ENCODE data around the gene ENGASE. TPM values are rescaled to one million over a fixed set of nuclear protein-coding genes. Genes with fewer than 3 reads are reported as not detected.

The ENGASE gene
- total RNA-seq, 1 donor from 2014 or later, result 51.5 TPM

- TF ChIP-seq CTCF (IDR thresholded peaks at IDR 0.05; ENCODE audit: partially characterized antibody, unreplicated experiment), result no peak
- Mint-ChIP-seq H3K27me3 (ENCODE audit: unreplicated experiment) (peaks cover 15% of the 10 kb centered on the region), H3K4me3 (ENCODE audit: unreplicated experiment) (no peak overlapping the region), H3K36me3 (ENCODE audit: unreplicated experiment) (peaks cover 6% of the 10 kb centered on the region), H3K4me1 (ENCODE audit: low read depth, unreplicated experiment) (peaks cover 7% of the 10 kb centered on the region), H3K9me3 (ENCODE audit: unreplicated experiment) (peaks cover 20% of the 10 kb centered on the region), H3K27ac (ENCODE audit: unreplicated experiment) (no peak overlapping the region)
- no peak for DNase-seq
Measured at GRCh38 chr17:79131701-79132100, 57.1 kb downstream of the ENGASE start.

GRCh38 chr17:79132271-79133064 is 57.8 kb downstream of the ENGASE start:
- H3K4me1 Mint-ChIP-seq (ENCODE audit: low read depth, unreplicated experiment), result peaks cover 2% of the 10 kb centered on the region
- TF ChIP-seq CTCF (IDR thresholded peaks at IDR 0.05; ENCODE audit: partially characterized antibody, unreplicated experiment), result no peak
- H3K4me3 Mint-ChIP-seq (ENCODE audit: unreplicated experiment), result no peak overlapping the region
- peaks cover 18% of the 10 kb centered on the region for H3K9me3 Mint-ChIP-seq (ENCODE audit: unreplicated experiment)
- DNase-seq, result no peak
- H3K36me3 Mint-ChIP-seq (ENCODE audit: unreplicated experiment), result peaks cover 11% of the 10 kb centered on the region
- no peak overlapping the region for H3K27ac Mint-ChIP-seq (ENCODE audit: unreplicated experiment)
- H3K27me3 Mint-ChIP-seq (ENCODE audit: unreplicated experiment), result peaks cover 19% of the 10 kb centered on the region

- H3K9me3 Mint-ChIP-seq (ENCODE audit: unreplicated experiment), result peaks cover 25% of the 10 kb centered on the region
- H3K27me3 Mint-ChIP-seq (ENCODE audit: unreplicated experiment), result peaks cover 18% of the 10 kb centered on the region
- DNase-seq, result no peak
- H3K4me3 Mint-ChIP-seq (ENCODE audit: unreplicated experiment), result peak overlapping the region; percentile 64
- no peak for TF ChIP-seq CTCF (IDR thresholded peaks at IDR 0.05; ENCODE audit: partially characterized antibody, unreplicated experiment)
- peaks cover 11% of the 10 kb centered on the region for H3K36me3 Mint-ChIP-seq (ENCODE audit: unreplicated experiment)
- H3K27ac Mint-ChIP-seq (ENCODE audit: unreplicated experiment), result no peak overlapping the region
- H3K4me1 Mint-ChIP-seq (ENCODE audit: low read depth, unreplicated experiment), result no peaks in the 10 kb centered on the region
Measured at GRCh38 chr17:79133214-79133613, 58.6 kb downstream of the ENGASE start.

- Mint-ChIP-seq H3K9me3 (ENCODE audit: unreplicated experiment) (peaks cover 32% of the 10 kb centered on the region), H3K4me3 (ENCODE audit: unreplicated experiment) (no peak overlapping the region), H3K27me3 (ENCODE audit: unreplicated experiment) (peaks cover 26% of the 10 kb centered on the region), H3K4me1 (ENCODE audit: low read depth, unreplicated experiment) (no peaks in the 10 kb centered on the region), H3K27ac (ENCODE audit: unreplicated experiment) (no peak overlapping the region), H3K36me3 (ENCODE audit: unreplicated experiment) (peaks cover 11% of the 10 kb centered on the region)
- no peak for TF ChIP-seq CTCF (IDR thresholded peaks at IDR 0.05; ENCODE audit: partially characterized antibody, unreplicated experiment)
- DNase-seq, result no peak
Measured at GRCh38 chr17:79133985-79134384, 59.4 kb downstream of the ENGASE start.

- no peak for TF ChIP-seq CTCF (IDR thresholded peaks at IDR 0.05; ENCODE audit: partially characterized antibody, unreplicated experiment)
- Mint-ChIP-seq H3K4me3 (ENCODE audit: unreplicated experiment) (no peak overlapping the region), H3K27me3 (ENCODE audit: unreplicated experiment) (peaks cover 29% of the 10 kb centered on the region), H3K27ac (ENCODE audit: unreplicated experiment) (no peak overlapping the region), H3K4me1 (ENCODE audit: low read depth, unreplicated experiment) (no peaks in the 10 kb centered on the region), H3K9me3 (ENCODE audit: unreplicated experiment) (peaks cover 36% of the 10 kb centered on the region), H3K36me3 (ENCODE audit: unreplicated experiment) (peaks cover 11% of the 10 kb centered on the region)
- DNase-seq, result no peak
Measured at GRCh38 chr17:79135011-79135410, 60.4 kb downstream of the ENGASE start.
